ENCODE results near the gene CCL2. TPM values are rescaled to one million over a fixed set of nuclear protein-coding genes. Genes with fewer than 3 reads are reported as not detected.

Gene CCL2
- total RNA-seq, 1 experiment from 2014 or later = not detected

GRCh38 chr17:34230342-34230741 lies 24.7 kb upstream of the CCL2 start:
- no peak for DNase-seq (ENCODE audit: low read depth, low spot score)
- Histone ChIP-seq H3K9ac (ENCODE audit: low read length) (no peak overlapping the region), H3K9me2 (ENCODE audit: insufficient read depth) (no peaks in the 10 kb centered on the region), H3K4me3 (replicated peaks in 1 of 2; ENCODE audit: low read depth in 1 of 2, low read length in 2 of 2) (no peak overlapping the region), H3K4me1 (ENCODE audit: control insufficient read depth in 1 of 2, insufficient read depth in 2 of 2, low read length in 2 of 2) (no peaks in the 10 kb centered on the region), H3K4me2 (ENCODE audit: low read length) (no peak overlapping the region), H3K27ac (ENCODE audit: low read depth, low read length) (no peak overlapping the region), H3K79me2 (ENCODE audit: insufficient read depth, low read length) (no peaks in the 10 kb centered on the region), H3K36me3 (ENCODE audit: control insufficient read depth in 1 of 2, insufficient read depth in 2 of 2, low read length in 2 of 2) (no peaks in the 10 kb centered on the region), H3K9me3 (ENCODE audit: control insufficient read depth in 1 of 2, insufficient read depth in 1 of 2, low read depth in 1 of 2, low read length in 2 of 2) (peaks cover 5 to 8% of the 10 kb centered on the region in 2 experiments; a peak in 1 of 4 replicates), H3K27me3 (ENCODE audit: insufficient read depth, low read length) (no peaks in the 10 kb centered on the region), H4K20me1 (ENCODE audit: insufficient read depth) (no peaks in the 10 kb centered on the region), H2AFZ (ENCODE audit: low read depth, low read length, poor library complexity, severe bottlenecking) (no peak overlapping the region)
- ChIA-PET RAD21 (ENCODE audit: low non-redundant PET in 1 of 2, low total read pairs in 2 of 2, uncharacterized antibody in 2 of 2, unreplicated experiment in 2 of 2) (no interaction called here), CTCF (no interaction called here), POLR2A (no interaction called here)
- no TSS peak for BruUV-seq (replicated peaks)
- no peak for TF ChIP-seq YY1 (IDR thresholded peaks at IDR 0.05; ENCODE audit: extremely low read depth, insufficient replicate concordance, low read depth, low read length)
- TF ChIP-seq JUND (IDR thresholded peaks at IDR 0.05) = no peak
- TF ChIP-seq CEBPB (IDR thresholded peaks at IDR 0.05; ENCODE audit: low read depth) = no peak
- no peak for TF ChIP-seq ELF1 (IDR thresholded peaks at IDR 0.05; ENCODE audit: borderline replicate concordance, low read depth)
- TF ChIP-seq CTCF (IDR thresholded peaks at IDR 0.05 in 2 of 3, conservative IDR thresholded peaks at IDR 0.05 in 1 of 3; ENCODE audit: borderline replicate concordance in 1 of 3, insufficient read depth in 1 of 3, low read depth in 2 of 3, low read length in 2 of 3) = no peak
- TF ChIP-seq SRF (IDR thresholded peaks at IDR 0.05; ENCODE audit: low read depth) = no peak
- TF ChIP-seq ZNF274 (IDR thresholded peaks at IDR 0.05; ENCODE audit: low read depth, low read length) = no peak
- no peak for TF ChIP-seq ATF3 (IDR thresholded peaks at IDR 0.05)
- TF ChIP-seq REST (IDR thresholded peaks at IDR 0.05; ENCODE audit: low read depth) = no peak
- no peak for TF ChIP-seq ZFX (IDR thresholded peaks at IDR 0.05)
- TF ChIP-seq FOSL1 (IDR thresholded peaks at IDR 0.05; ENCODE audit: low read depth) = no peak
- TF ChIP-seq POLR2AphosphoS5 (IDR thresholded peaks at IDR 0.05; ENCODE audit: low read depth, low read length) = no peak
- TF ChIP-seq SIN3A (IDR thresholded peaks at IDR 0.05; ENCODE audit: low read depth) = no peak
- TF ChIP-seq EGR1 (IDR thresholded peaks at IDR 0.05; ENCODE audit: low read depth) = no peak
- TF ChIP-seq EZH2phosphoT487 (IDR thresholded peaks at IDR 0.05; ENCODE audit: borderline replicate concordance) = no peak
- TF ChIP-seq TCF7L2 (IDR thresholded peaks at IDR 0.05; ENCODE audit: borderline replicate concordance, extremely low read depth, insufficient read depth, insufficient read length) = no peak
- TF ChIP-seq CBX3 (IDR thresholded peaks at IDR 0.05; ENCODE audit: low read depth) = no peak
- ATAC-seq = no peak
- intact Hi-C loops (cut with micrococcal nuclease) = no loop called here

Measured in HCT116 (cell line).